Tibial nerve (tissue), 4 donors: Measurements from ENCODE around the gene TMEM178B. TPM values are rescaled to one million over a fixed set of nuclear protein-coding genes. Genes with fewer than 3 reads are reported as not detected.
"Not testable (repeated sequence)": the region's sequence is repeated elsewhere in the genome, so short reads cannot be mapped to it uniquely, and the experiment has no call there.

Experiments used
- DNase-seq, 2 donors: peaks; one replicate each; pipeline ENCODE4 v3.0.0-alpha.2; 2019; ENCODE audit warnings: low spot score in 2 of 2
- H3K27ac ChIP-seq, 4 donors: fragments of 200-600 bp; sonication (generic) in 3 of 4; one replicate each; pipeline ENCODE4 v1.5.1; 2017 to 2019; ENCODE audit warnings: mild to moderate bottlenecking in 1 of 4
- H3K27me3 ChIP-seq, 2 donors: fragments of 200-600 bp; sonication (generic) in 1 of 2; one replicate each; pipeline versions ENCODE4 v1.5.1 to v1.6.0; 2017 to 2019
- H3K36me3 ChIP-seq, 3 donors: fragments of 200-600 bp; sonication (generic); one replicate each; pipeline ENCODE4 v1.5.1; 2018 to 2019
- H3K4me1 ChIP-seq, 4 donors: fragments of 200-600 bp; sonication (generic) in 3 of 4; one replicate each; pipeline ENCODE4 v1.5.1; 2017 to 2019
- H3K4me3 ChIP-seq, 4 donors: fragments of 200-600 bp; sonication (generic) in 3 of 4; one replicate each; pipeline ENCODE4 v1.5.1; 2017 to 2019; ENCODE audit warnings: mild to moderate bottlenecking in 1 of 4, moderate library complexity in 1 of 4
- H3K9me3 ChIP-seq, 4 donors: fragments of 200-600 bp; sonication (generic) in 3 of 4; one replicate each; pipeline ENCODE4 v1.5.1; 2017 to 2019
- EP300 ChIP-seq, 2 donors: sonication (generic); formaldehyde crosslinking; IDR thresholded peaks; one replicate each; pipeline ENCODE4 v1.6.1; 2017; ENCODE audit warnings: antibody characterized with exemption in 2 of 2, mild to moderate bottlenecking in 1 of 2
- POLR2A ChIP-seq, 2 donors: fragments of 450-650 bp; IDR thresholded peaks; one replicate each; pipeline ENCODE4 v1.6.1; 2017; ENCODE audit warnings: antibody characterized with exemption in 2 of 2, mild to moderate bottlenecking in 2 of 2, moderate library complexity in 2 of 2
- WGBS, 2 donors: methylation state at CpG; one replicate each; pipeline ENCODE4 v1.1.5; 2018; 5-methylcytosine and 5-hydroxymethylcytosine counted together
- total RNA-seq, 4 donors: library from RNA; depleted of rRNA; stranded (reverse); fragments of >200 nt; gene quantifications; one replicate each; pipeline ENCODE4 v1.1.0, GENCODE V29; 2016
- TF ChIP-seq, protein P1 (sequence below), 5 experiments: fragments of 200-600 bp in 3 of 5; fragments of 450-650 bp in 2 of 5; sonication (generic) in 3 of 5; IDR thresholded peaks; one replicate each; pipeline ENCODE4 v1.5.1; 2016 to 2019; ENCODE audit warnings: antibody characterized with exemption in 5 of 5, mild to moderate bottlenecking in 3 of 5, moderate library complexity in 2 of 5

The TMEM178B gene
- total RNA-seq, 4 donors from 2014 or later = 0.30 to 0.78 (median 0.53) TPM

DNA sequence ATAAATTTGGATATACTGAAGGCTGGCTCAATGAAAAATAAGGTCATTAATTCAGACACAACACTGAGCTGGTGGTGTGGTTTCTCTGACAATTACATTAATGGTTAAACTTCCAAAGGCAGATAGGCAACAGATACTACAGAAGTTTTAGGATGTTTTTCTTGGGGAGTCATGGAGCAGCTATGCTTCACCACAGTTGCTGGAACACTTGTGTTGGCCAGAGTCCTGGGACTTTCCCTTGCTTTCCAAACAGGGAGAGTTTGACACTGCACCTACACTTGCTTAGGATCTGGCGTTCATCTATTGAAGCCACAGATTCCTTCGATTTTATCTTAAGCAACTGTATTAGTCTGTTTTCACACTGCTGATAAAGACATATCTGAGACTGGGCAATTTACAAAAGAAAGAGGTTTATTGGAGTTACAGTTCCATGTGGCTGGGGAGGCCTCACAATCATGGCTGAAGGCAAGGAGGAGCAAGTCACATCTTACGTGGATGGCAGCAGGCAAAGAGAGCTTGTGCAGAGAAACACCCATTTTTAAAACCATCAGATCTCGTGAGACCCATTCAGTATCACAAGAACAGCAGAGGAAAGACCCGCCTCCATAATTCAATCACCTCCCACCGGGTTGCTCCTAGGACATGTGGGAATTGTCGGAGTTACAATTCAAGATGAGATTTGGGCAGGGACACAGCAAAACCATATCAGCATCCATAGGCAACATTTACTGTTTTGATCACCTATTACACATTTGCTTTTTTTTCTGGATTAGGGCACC, 27.8 kb upstream of the TMEM178B start:
- WGBS, 2 donors = 87 to 90% methylated on average over 7 of the region's 7 CpGs
- Histone ChIP-seq H3K4me1 (no peaks in the 10 kb centered on the region), H3K9me3 (no peaks in the 10 kb centered on the region), H3K4me3 (no peak overlapping the region), H3K36me3 (no peaks in the 10 kb centered on the region), H3K27me3 (no peaks in the 10 kb centered on the region), H3K27ac (no peak overlapping the region)
- no peak for TF ChIP-seq POLR2A (IDR thresholded peaks at IDR 0.05)
- TF ChIP-seq, protein P1, sequence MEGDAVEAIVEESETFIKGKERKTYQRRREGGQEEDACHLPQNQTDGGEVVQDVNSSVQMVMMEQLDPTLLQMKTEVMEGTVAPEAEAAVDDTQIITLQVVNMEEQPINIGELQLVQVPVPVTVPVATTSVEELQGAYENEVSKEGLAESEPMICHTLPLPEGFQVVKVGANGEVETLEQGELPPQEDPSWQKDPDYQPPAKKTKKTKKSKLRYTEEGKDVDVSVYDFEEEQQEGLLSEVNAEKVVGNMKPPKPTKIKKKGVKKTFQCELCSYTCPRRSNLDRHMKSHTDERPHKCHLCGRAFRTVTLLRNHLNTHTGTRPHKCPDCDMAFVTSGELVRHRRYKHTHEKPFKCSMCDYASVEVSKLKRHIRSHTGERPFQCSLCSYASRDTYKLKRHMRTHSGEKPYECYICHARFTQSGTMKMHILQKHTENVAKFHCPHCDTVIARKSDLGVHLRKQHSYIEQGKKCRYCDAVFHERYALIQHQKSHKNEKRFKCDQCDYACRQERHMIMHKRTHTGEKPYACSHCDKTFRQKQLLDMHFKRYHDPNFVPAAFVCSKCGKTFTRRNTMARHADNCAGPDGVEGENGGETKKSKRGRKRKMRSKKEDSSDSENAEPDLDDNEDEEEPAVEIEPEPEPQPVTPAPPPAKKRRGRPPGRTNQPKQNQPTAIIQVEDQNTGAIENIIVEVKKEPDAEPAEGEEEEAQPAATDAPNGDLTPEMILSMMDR (IDR thresholded peaks at IDR 0.05) = no peak
- no peak for TF ChIP-seq EP300 (IDR thresholded peaks at IDR 0.05)
- no peak for DNase-seq

DNA sequence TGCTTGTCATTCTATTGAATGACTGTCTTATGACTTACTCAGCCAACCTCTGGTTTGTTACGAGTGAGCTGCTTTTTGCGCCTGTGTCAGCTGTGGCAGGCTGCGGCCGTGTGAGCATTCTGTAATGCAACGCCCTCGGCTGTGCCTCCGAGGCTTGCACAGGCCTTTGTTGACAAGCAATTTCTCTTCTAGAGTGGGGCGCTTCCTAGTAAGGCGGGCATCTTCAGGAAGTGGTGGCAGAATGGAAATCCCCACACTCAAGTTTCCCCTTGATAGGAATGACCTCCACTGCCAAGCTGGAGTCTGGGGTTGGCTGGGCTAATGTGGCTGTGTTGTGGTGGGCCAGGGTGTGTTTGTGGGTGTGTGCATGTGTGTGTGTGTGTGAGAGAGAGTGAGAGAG, 20.2 kb upstream of the TMEM178B start:
- TF ChIP-seq, protein P1 (IDR thresholded peaks at IDR 0.05) = no peak
- no peak for TF ChIP-seq EP300 (IDR thresholded peaks at IDR 0.05)
- no peak for TF ChIP-seq POLR2A (IDR thresholded peaks at IDR 0.05)
- 18 to 31% methylated on average over 9 of the region's 9 CpGs for WGBS, 2 donors
- Histone ChIP-seq H3K36me3 (no peaks in the 10 kb centered on the region), H3K4me3 (no peak overlapping the region), H3K27ac (peak overlapping the region in 1 of 4 donors; percentile 19), H3K4me1 (no peaks in the 10 kb centered on the region), H3K27me3 (no peaks in the 10 kb centered on the region), H3K9me3 (peaks cover 0 to 9% (median 0%) of the 10 kb centered on the region in 4 donors)
- no peak for DNase-seq

DNA sequence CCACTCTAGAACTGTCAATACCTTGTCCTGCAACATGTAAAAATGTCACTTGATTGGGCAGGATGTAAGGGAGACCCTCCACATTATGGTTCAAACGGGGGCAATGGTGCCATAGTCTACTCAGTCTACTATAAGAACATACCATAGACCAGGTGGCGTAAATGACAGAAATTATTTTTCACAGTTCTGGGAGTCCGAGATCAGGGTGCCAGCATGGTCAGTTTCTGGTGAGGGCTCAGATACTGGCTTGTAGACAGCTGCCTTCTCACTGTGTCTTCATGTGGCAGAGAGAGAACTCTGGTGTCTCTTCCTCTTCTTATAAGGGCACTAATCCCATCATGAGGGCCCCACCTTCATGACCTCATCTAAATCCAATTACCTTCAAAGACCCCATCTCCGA, 18.7 kb upstream of the TMEM178B start:
- WGBS, 2 donors = 88 to 93% methylated on average over 4 of the region's 4 CpGs
- Histone ChIP-seq H3K36me3 (no peaks in the 10 kb centered on the region), H3K9me3 (peaks cover 0 to 9% (median 0%) of the 10 kb centered on the region in 4 donors), H3K4me3 (no peak overlapping the region), H3K4me1 (no peaks in the 10 kb centered on the region), H3K27ac (no peak overlapping the region), H3K27me3 (no peaks in the 10 kb centered on the region)
- DNase-seq = no peak
- TF ChIP-seq POLR2A (IDR thresholded peaks at IDR 0.05) = no peak
- TF ChIP-seq, protein P1 (IDR thresholded peaks at IDR 0.05) = no peak

DNA sequence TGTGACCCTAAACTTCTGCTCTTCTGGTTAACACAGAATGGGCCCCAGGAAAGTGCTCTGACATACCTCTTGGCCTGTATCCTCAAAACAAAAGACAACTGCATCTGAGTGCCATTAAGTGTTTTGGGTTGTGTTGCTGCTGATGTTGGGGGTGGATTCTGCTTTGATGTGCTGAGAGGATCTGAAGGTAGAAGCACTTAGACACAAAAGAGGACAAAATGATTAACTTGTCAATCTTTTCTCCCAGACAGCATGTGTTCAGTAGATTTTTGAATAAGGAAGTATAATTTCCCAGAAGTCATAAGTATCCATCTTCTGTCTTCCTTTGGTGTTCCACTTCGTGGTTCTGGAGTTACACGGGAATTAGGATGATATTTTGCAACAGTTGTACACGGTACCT, 16.1 kb upstream of the TMEM178B start:
- DNase-seq = no peak
- no peak for TF ChIP-seq EP300 (IDR thresholded peaks at IDR 0.05)
- no peak overlapping the region for H3K27ac ChIP-seq
- no peak overlapping the region for H3K4me3 ChIP-seq
- H3K36me3 ChIP-seq = no peaks in the 10 kb centered on the region
- H3K4me1 ChIP-seq = no peaks in the 10 kb centered on the region
- H3K27me3 ChIP-seq = no peaks in the 10 kb centered on the region
- 87 to 93% methylated on average over 3 of the region's 3 CpGs for WGBS, 2 donors
- peaks cover 0 to 9% (median 0%) of the 10 kb centered on the region in 4 donors for H3K9me3 ChIP-seq

DNA sequence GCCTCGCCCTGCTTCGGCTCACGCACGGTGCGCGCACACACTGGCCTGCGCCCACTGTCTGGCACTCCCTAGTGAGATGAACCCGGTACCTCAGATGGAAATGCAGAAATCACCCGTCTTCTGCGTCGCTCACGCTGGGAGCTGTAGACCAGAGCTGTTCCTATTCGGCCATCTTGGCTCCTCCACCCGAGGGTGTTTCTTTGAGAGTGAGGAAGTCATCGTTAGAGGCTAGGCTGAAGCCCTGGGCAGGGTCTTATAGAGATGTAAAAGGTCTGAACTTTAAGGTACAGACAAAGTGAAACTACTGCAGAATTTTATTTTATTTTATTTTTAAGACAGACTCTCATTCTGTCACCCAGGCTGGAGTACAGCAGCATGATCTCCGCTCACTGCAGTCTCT, 6.0 kb upstream of the TMEM178B start:
- 85 to 87% methylated on average over 4 to 9 of the region's 16 CpGs for WGBS, 2 donors
- not testable (repeated sequence) for DNase-seq

DNA sequence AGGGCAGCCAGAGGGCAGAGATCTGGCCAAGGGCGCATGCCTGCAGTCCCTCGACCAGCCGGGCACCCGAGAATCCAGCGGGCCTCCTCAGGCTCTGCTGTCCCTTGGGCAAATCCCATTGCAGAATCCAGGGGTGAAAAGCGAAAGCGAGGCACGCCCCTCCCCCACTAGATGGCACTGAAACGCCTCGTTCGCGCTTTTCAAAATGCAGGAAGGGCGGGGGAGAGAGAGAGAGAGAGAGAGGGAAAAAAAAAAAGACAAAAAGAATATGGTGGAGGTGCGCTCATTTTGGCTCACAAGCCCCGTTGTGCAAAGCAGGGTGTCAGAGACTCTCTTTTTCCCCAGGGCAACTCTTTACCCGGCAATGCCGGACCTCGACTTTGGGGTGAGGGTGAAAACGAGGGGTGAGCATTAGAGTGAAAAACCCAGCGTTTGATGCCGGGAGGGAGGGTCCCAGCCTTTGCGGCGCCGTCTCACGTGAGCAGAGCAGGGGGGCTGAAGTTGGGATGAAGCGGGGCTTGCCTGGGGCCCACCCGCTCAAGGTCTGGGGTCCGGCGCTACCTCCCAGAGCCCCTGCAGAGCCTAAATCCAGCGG, 2.5 kb upstream of the TMEM178B start:
- Histone ChIP-seq H3K27me3 (peaks cover 0 to 51% of the 10 kb centered on the region in 2 donors), H3K36me3 (no peaks in the 10 kb centered on the region), H3K9me3 (no peaks in the 10 kb centered on the region), H3K27ac (no peak overlapping the region), H3K4me3 (peak overlapping the region; percentile 22 to 66 (median 45)), H3K4me1 (peaks cover 0 to 41% (median 31%) of the 10 kb centered on the region in 4 donors)
- WGBS, 2 donors = 0 to 1% methylated on average over 30 of the region's 30 CpGs
- TF ChIP-seq POLR2A (IDR thresholded peaks at IDR 0.05) (no peak), EP300 (IDR thresholded peaks at IDR 0.05) (no peak)
- TF ChIP-seq, protein P1 (IDR thresholded peaks at IDR 0.05) = peak in 3 of 5 experiments; percentile 13 to 34 (median 18)
- no peak for DNase-seq

More for the DNA sequence above, 6.0 kb upstream of the TMEM178B start:
- H3K9me3 ChIP-seq, H3K36me3 ChIP-seq, H3K4me3 ChIP-seq, H3K27ac ChIP-seq: not testable (repeated sequence)
- H3K27me3 ChIP-seq = peaks cover 0 to 26% of the 10 kb centered on the region in 2 donors
- peaks cover 0 to 21% (median 13%) of the 10 kb centered on the region in 4 donors for H3K4me1 ChIP-seq
